Endodermal cell (in vitro differentiated cells): ENCODE results near the gene ZPBP. TPM values are rescaled to one million over a fixed set of nuclear protein-coding genes. Genes with fewer than 3 reads are reported as not detected.
"Not testable (repeated sequence)": the region's sequence is repeated elsewhere in the genome, so short reads cannot be mapped to it uniquely, and the experiment has no call there.

Source experiments
- DNase-seq: peaks from one replicate; pipeline ENCODE4 v3.0.0-alpha.2; 2017
- H3K27ac ChIP-seq: 2 replicates; pipeline ENCODE4 v1.5.1; 2013; ENCODE audit warnings: mild to moderate bottlenecking, low read depth, low read length, moderate library complexity
- H3K27me3 ChIP-seq: 2 replicates; pipeline ENCODE4 v1.6.1; 2013; ENCODE audit warnings: mild to moderate bottlenecking, low read length, moderate library complexity; ENCODE audit not compliant: insufficient read depth, control insufficient read depth, poor library complexity, severe bottlenecking
- H3K36me3 ChIP-seq: 2 replicates; pipeline ENCODE4 v1.7.0; 2013; ENCODE audit warnings: mild to moderate bottlenecking, low read length, moderate library complexity; ENCODE audit not compliant: control insufficient read depth, insufficient read depth
- H3K4me1 ChIP-seq: one replicate; pipeline ENCODE4 v1.7.0; 2013; ENCODE audit warnings: low read length; ENCODE audit not compliant: control insufficient read depth, insufficient read depth
- H3K4me3 ChIP-seq: 2 replicates; pipeline ENCODE4 v1.5.1; 2013; ENCODE audit warnings: mild to moderate bottlenecking, low read length, moderate library complexity
- H3K9ac ChIP-seq: 2 replicates; pipeline ENCODE4 v1.6.1; 2013; ENCODE audit warnings: mild to moderate bottlenecking, low read length, moderate library complexity; ENCODE audit not compliant: poor library complexity, severe bottlenecking; ENCODE audit errors: extremely low read depth
- H3K9me3 ChIP-seq: 2 replicates; pipeline ENCODE4 v1.6.1; 2013; ENCODE audit warnings: mild to moderate bottlenecking, low read length, moderate library complexity; ENCODE audit not compliant: control insufficient read depth
- H3K27ac Mint-ChIP-seq: 2 replicates; pipeline ENCODE4 v1.8.0; 2020; ENCODE audit warnings: mixed read lengths
- H3K27me3 Mint-ChIP-seq: 2 replicates; pipeline ENCODE4 v1.8.0; 2021; ENCODE audit warnings: mild to moderate bottlenecking, mixed read lengths; ENCODE audit not compliant: insufficient read depth
- H3K36me3 Mint-ChIP-seq: 2 replicates; pipeline ENCODE4 v1.8.0; 2020; ENCODE audit warnings: low read depth, mixed read lengths
- H3K4me1 Mint-ChIP-seq: 2 replicates; pipeline ENCODE4 v1.8.0; 2020; ENCODE audit warnings: mixed read lengths
- H3K4me3 Mint-ChIP-seq: 2 replicates; pipeline ENCODE4 v1.8.0; 2020; ENCODE audit warnings: mild to moderate bottlenecking, moderate library complexity, mixed read lengths
- H3K9me3 Mint-ChIP-seq: 2 replicates; pipeline ENCODE4 v1.8.0; 2020; ENCODE audit warnings: mild to moderate bottlenecking, mixed read lengths
- CTCF ChIP-seq: fragments of 200-600 bp; sonication (generic); conservative IDR thresholded peaks from 2 replicates; pipeline ENCODE4 v1.5.0; 2021; ENCODE audit warnings: antibody characterized with exemption, mild to moderate bottlenecking
- WGBS, 2 experiments: methylation state at CpG; one replicate each; pipeline versions ENCODE4 v1.1.5 to v1.1.7; 2013; ENCODE audit warnings: missing lambda C conversion rate in 2 of 2, mixed read lengths in 1 of 2; ENCODE audit not compliant: insufficient coverage in 1 of 2, insufficient read length in 1 of 2; 5-methylcytosine and 5-hydroxymethylcytosine counted together
- total RNA-seq, 2 donors: library from RNA; stranded (reverse); fragmentation: NEBNext Ultra II Directional in 1 of 2; extraction: Animal tissue kit (Norgen Biotek cat#: 25700) in 1 of 2; gene quantifications; 2 replicates in 1 of 2; 3 replicates in 1 of 2; pipeline ENCODE4 v1.2.1, GENCODE V29; 2021

The ZPBP gene
- total RNA-seq, 2 donors from 2014 or later, result not detected

- no peaks in the 10 kb centered on the region for H3K27me3 ChIP-seq
- WGBS, 2 experiments, result 80% methylated on average over 2 of the region's 2 CpGs; no CpG with 5 or more reads in 1 of the 2 experiments
- no peaks in the 10 kb centered on the region for H3K36me3 ChIP-seq
- Mint-ChIP-seq H3K36me3 (no peaks in the 10 kb centered on the region), H3K9me3 (peaks cover 33% of the 10 kb centered on the region), H3K27ac (no peak overlapping the region), H3K27me3 (no peaks in the 10 kb centered on the region), H3K4me1 (no peaks in the 10 kb centered on the region), H3K4me3 (no peak overlapping the region)
- no peak overlapping the region for H3K4me3 ChIP-seq
- H3K27ac ChIP-seq, result no peak overlapping the region
- H3K4me1 ChIP-seq, result no peaks in the 10 kb centered on the region
- no peak for TF ChIP-seq CTCF
- no peak overlapping the region for H3K9ac ChIP-seq
- no peak for DNase-seq
- H3K9me3 ChIP-seq, result no peaks in the 10 kb centered on the region
Observed at GRCh38 chr7:50062951-50063350, 30.1 kb downstream of the ZPBP start.

DNA sequence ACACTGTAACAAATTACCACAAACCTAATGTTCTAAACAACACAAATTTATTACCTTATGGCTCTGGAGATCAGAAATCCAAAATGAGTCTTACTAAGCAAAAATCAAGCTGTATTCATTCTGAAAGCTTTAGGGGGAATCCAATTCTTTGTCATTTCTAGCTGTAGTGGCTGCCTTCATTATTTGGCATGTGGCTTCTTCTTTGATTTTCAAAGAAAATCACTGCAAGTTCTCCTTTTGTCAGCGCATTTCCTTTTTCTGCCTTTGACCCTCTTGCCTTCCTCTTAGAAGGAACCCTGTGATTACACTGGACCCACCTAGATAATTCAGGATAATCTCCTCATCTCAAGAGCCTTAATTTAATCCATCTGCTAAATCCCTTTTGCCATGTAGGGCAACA, 36.9 kb downstream of the ZPBP start:
- H3K4me1 Mint-ChIP-seq, result no peaks in the 10 kb centered on the region

GRCh38 chr7:50047716-50048115, 45.3 kb downstream of the ZPBP start:
- Histone ChIP-seq H3K27ac (no peak overlapping the region), H3K4me1 (no peaks in the 10 kb centered on the region), H3K27me3 (no peaks in the 10 kb centered on the region), H3K9me3 (no peaks in the 10 kb centered on the region), H3K9ac (no peak overlapping the region), H3K4me3 (no peak overlapping the region), H3K36me3 (no peaks in the 10 kb centered on the region)
- DNase-seq, result no peak
- Mint-ChIP-seq H3K4me3 (no peak overlapping the region), H3K4me1 (no peaks in the 10 kb centered on the region), H3K9me3 (peaks cover 19% of the 10 kb centered on the region), H3K36me3 (no peaks in the 10 kb centered on the region), H3K27me3 (no peaks in the 10 kb centered on the region), H3K27ac (no peak overlapping the region)
- WGBS, 2 experiments, result 92 to 100% methylated on average over 1 to 4 of the region's 5 CpGs
- TF ChIP-seq CTCF, result no peak

More for the DNA sequence above, 36.9 kb downstream of the ZPBP start:
- no peak overlapping the region for H3K27ac ChIP-seq
- no peak overlapping the region for H3K27ac Mint-ChIP-seq
- H3K4me3 Mint-ChIP-seq, result no peak overlapping the region
- DNase-seq, result no peak
- H3K36me3 ChIP-seq, result no peaks in the 10 kb centered on the region
- no peak overlapping the region for H3K4me3 ChIP-seq
- no peaks in the 10 kb centered on the region for H3K9me3 Mint-ChIP-seq
- H3K4me1 ChIP-seq, result no peaks in the 10 kb centered on the region
- TF ChIP-seq CTCF, result no peak
- no peak overlapping the region for H3K9ac ChIP-seq
- 79 to 100% methylated on average over 1 of the region's 1 CpG for WGBS, 2 experiments
- no peaks in the 10 kb centered on the region for H3K27me3 Mint-ChIP-seq
- no peaks in the 10 kb centered on the region for H3K27me3 ChIP-seq
- H3K36me3 Mint-ChIP-seq, result no peaks in the 10 kb centered on the region
- no peaks in the 10 kb centered on the region for H3K9me3 ChIP-seq

DNA sequence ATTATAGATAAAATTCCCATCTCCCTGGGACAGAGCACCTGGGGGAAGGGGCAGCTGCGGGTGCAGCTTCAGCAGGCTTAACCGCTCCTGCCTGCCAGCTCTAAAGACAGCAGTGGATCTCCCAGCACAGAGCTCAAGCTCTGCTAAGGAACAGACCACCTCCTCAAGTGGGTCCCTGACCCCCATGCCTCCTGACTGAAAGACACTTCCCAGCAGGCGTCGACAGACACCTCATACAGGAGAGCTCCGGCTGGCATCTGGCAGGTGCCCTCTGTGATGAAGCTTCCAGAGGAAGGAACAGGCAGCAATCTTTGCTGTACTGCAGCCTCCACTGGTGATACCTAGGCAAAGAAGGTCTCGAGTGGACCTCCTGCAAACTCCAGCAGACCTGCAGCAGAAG, 51.9 kb downstream of the ZPBP start:
- H3K27me3 Mint-ChIP-seq, H3K27me3 ChIP-seq, H3K27ac Mint-ChIP-seq, H3K4me1 ChIP-seq, H3K4me3 Mint-ChIP-seq, H3K4me3 ChIP-seq, H3K27ac ChIP-seq, H3K9me3 ChIP-seq, H3K9ac ChIP-seq, DNase-seq, H3K36me3 Mint-ChIP-seq, H3K9me3 Mint-ChIP-seq, H3K36me3 ChIP-seq, H3K4me1 Mint-ChIP-seq: not testable (repeated sequence)
- 79 to 96% methylated on average over 4 to 6 of the region's 6 CpGs for whole genome bisulfite sequencing, 2 experiments
